OCI-LY3 (cell line): Measurements from ENCODE around the gene SMCO3.
A peak's percentile ranks its signal among the peaks of the same experiment; 100 is the strongest.

Experiments
- H2AFZ ChIP-seq: fragments of 200-600, 300-600 bp; shearing (Covaris generic); 2 replicates; pipeline ENCODE4 v1.6.0; 2014; ENCODE audit warnings: antibody characterized with exemption, low read depth, low read length
- H3K27ac ChIP-seq: fragments of 200-600, 300-600 bp; sonication (generic); 2 replicates; pipeline ENCODE4 v1.5.1; 2014; ENCODE audit warnings: mild to moderate bottlenecking, low read length, moderate library complexity, mixed read lengths
- H3K27me3 ChIP-seq: fragments of 200-600, 300-600 bp; sonication (generic); 2 replicates; pipeline ENCODE4 v1.6.1; 2014; ENCODE audit warnings: low read depth, low read length, mixed read lengths
- H3K36me3 ChIP-seq: fragments of 200-600, 300-600 bp; sonication (generic); replicated peaks from 2 replicates; pipeline ENCODE3; 2014; ENCODE audit warnings: low read depth, low read length, mixed read lengths
- H3K4me1 ChIP-seq: fragments of 300-600, 200-600 bp; sonication (generic); 2 replicates; pipeline ENCODE4 v1.6.1; 2014; ENCODE audit warnings: low read length, mixed read lengths
- H3K4me2 ChIP-seq: fragments of 200-600, 300-600 bp; sonication (generic); 2 replicates; pipeline ENCODE4 v1.6.1; 2014; ENCODE audit warnings: low read length, mixed read lengths
- H3K4me3 ChIP-seq: fragments of 300-600, 200-600 bp; sonication (generic); 2 replicates; pipeline ENCODE4 v1.5.1; 2014; ENCODE audit warnings: antibody characterized with exemption, mild to moderate bottlenecking, low read length, moderate library complexity
- H3K79me2 ChIP-seq: fragments of 300-600, 200-600 bp; shearing (Covaris generic); 2 replicates; pipeline ENCODE4 v1.6.1; 2014; ENCODE audit warnings: mild to moderate bottlenecking, low read length, mixed read lengths
- H3K9ac ChIP-seq: fragments of 300-600, 200-600 bp; shearing (Covaris generic); 2 replicates; pipeline ENCODE4 v1.6.0; 2014; ENCODE audit warnings: mild to moderate bottlenecking, low read length, moderate library complexity
- H3K9me3 ChIP-seq: fragments of 200-600, 300-600 bp; shearing (Covaris generic); 2 replicates; pipeline ENCODE4 v1.6.1; 2014; ENCODE audit warnings: low read length, mixed read lengths; ENCODE audit not compliant: insufficient read depth
- H4K20me1 ChIP-seq: fragments of 200-600, 300-600 bp; sonication (generic); 2 replicates; pipeline ENCODE4 v1.6.1; 2016; ENCODE audit warnings: low read length, mixed read lengths; ENCODE audit not compliant: insufficient read depth
- EZH2phosphoT487 ChIP-seq: fragments of 200-600 bp; shearing (Covaris generic); IDR thresholded peaks from 2 replicates; pipeline ENCODE4 v1.6.1; 2018; ENCODE audit warnings: antibody characterized with exemption, mixed run types, low read depth
- TF ChIP-seq, protein P1 (sequence below): fragments of 200-600, 300-600 bp; sonication (generic); IDR thresholded peaks from 2 replicates; pipeline ENCODE4 v1.5.1; 2014; ENCODE audit warnings: antibody characterized with exemption, low read length, low read depth

Gene SMCO3

DNA sequence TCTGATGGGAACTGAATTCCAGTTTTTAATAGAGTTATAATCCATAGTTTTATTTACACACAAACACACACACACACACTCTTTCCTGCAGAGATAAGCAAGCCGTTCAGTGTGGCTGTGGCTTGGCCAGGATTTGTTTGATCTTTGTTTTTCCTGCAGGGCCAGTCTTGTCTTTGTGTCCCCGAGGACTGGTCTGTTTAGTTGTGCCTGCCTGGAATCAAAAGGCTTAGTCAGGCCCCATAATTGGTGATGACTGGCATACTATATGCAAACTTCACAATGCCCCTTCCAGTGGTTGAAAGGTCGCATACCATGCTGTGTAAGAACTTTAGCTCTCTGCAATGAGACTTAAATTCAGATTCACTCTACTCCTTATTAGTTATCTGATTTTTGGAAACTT, 36.7 kb downstream of the SMCO3 start:
- no peak overlapping the region for H3K4me2 ChIP-seq
- H3K9me3 ChIP-seq, result no peaks in the 10 kb centered on the region
- no peak overlapping the region for H3K4me3 ChIP-seq
- no peak overlapping the region for H3K27ac ChIP-seq
- H4K20me1 ChIP-seq, result no peaks in the 10 kb centered on the region
- H3K27me3 ChIP-seq, result no peaks in the 10 kb centered on the region
- H3K79me2 ChIP-seq, result peaks cover 5% of the 10 kb centered on the region; the same call in 1 of the 2 replicates
- no peak overlapping the region for H3K9ac ChIP-seq
- TF ChIP-seq EZH2phosphoT487, result no peak
- TF ChIP-seq, protein P1, sequence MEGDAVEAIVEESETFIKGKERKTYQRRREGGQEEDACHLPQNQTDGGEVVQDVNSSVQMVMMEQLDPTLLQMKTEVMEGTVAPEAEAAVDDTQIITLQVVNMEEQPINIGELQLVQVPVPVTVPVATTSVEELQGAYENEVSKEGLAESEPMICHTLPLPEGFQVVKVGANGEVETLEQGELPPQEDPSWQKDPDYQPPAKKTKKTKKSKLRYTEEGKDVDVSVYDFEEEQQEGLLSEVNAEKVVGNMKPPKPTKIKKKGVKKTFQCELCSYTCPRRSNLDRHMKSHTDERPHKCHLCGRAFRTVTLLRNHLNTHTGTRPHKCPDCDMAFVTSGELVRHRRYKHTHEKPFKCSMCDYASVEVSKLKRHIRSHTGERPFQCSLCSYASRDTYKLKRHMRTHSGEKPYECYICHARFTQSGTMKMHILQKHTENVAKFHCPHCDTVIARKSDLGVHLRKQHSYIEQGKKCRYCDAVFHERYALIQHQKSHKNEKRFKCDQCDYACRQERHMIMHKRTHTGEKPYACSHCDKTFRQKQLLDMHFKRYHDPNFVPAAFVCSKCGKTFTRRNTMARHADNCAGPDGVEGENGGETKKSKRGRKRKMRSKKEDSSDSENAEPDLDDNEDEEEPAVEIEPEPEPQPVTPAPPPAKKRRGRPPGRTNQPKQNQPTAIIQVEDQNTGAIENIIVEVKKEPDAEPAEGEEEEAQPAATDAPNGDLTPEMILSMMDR, result no peak
- peaks cover 22% of the 10 kb centered on the region for H3K4me1 ChIP-seq
- H2AFZ ChIP-seq, result no peak overlapping the region
- H3K36me3 ChIP-seq, result peaks cover 1% of the 10 kb centered on the region

DNA sequence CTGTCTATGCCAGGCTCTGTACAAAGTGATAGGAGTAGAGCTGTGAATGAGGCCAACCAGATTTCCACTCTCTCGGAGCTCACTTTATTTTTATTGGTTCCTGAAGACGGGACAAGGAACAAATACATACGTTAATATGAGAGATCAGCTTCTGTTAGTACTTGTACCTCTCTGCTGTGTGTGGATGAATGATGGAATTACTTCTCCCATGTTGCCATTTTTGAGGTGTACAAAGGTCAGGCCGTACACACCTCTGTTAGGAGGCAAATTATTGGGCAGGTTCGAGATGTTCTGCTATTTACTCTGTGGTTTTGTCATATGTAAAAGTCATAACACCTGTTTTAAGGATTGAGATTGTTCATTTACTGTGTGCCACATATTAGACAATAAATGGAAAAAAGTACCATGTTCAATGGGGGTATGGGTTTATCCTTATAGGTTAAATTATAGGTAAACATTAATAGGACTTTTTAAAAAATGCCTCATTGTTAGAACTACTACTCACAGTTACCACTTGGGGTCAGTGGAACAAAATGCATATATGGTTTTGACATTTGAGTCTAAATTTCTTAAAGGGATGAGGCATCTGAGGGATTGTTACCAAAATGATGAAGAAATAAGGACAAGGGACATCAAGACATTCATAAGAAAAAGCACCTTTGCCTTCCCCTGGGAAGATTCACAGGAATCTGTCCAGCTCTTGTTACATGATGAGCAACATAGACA, 37.6 kb downstream of the SMCO3 start:
- Histone ChIP-seq H3K4me2 (no peak overlapping the region), H3K36me3 (no peaks in the 10 kb centered on the region), H3K9ac (no peak overlapping the region), H3K79me2 (peaks cover 5% of the 10 kb centered on the region; the same call in 1 of the 2 replicates), H3K4me3 (no peak overlapping the region), H4K20me1 (no peaks in the 10 kb centered on the region), H3K4me1 (peaks cover 29% of the 10 kb centered on the region), H3K27me3 (no peaks in the 10 kb centered on the region), H3K27ac (no peak overlapping the region), H2AFZ (no peak overlapping the region), H3K9me3 (no peaks in the 10 kb centered on the region)
- TF ChIP-seq, protein P1, result peak; percentile 48
- no peak for TF ChIP-seq EZH2phosphoT487

DNA sequence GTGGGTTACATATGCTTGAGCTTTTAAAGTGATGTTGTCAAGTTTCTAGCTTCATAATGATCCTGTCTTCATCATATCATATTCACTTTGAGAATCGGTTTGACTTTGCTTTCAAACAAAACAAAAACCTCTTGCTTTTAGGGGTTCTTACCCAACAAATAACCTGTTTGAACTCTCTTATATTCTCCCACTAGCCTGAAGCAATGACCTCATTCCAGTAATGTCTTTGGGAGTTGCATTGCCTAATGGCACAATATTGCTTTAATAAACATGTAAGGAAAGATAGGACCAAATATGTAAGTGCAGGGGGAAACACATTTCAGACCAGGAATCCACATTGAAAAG, 38.4 kb downstream of the SMCO3 start:
- H3K9me3 ChIP-seq, result no peaks in the 10 kb centered on the region
- H3K9ac ChIP-seq, result peak overlapping the region; percentile 80
- H3K36me3 ChIP-seq, result no peaks in the 10 kb centered on the region
- TF ChIP-seq, protein P1, result no peak
- no peak for TF ChIP-seq EZH2phosphoT487
- peaks cover 32% of the 10 kb centered on the region for H3K4me1 ChIP-seq
- no peak overlapping the region for H2AFZ ChIP-seq
- no peaks in the 10 kb centered on the region for H3K27me3 ChIP-seq
- peak overlapping the region; percentile 87 for H3K4me3 ChIP-seq
- H4K20me1 ChIP-seq, result no peaks in the 10 kb centered on the region
- no peak overlapping the region for H3K27ac ChIP-seq
- H3K79me2 ChIP-seq, result peaks cover 8% of the 10 kb centered on the region
- peak overlapping the region; percentile 89 for H3K4me2 ChIP-seq

DNA sequence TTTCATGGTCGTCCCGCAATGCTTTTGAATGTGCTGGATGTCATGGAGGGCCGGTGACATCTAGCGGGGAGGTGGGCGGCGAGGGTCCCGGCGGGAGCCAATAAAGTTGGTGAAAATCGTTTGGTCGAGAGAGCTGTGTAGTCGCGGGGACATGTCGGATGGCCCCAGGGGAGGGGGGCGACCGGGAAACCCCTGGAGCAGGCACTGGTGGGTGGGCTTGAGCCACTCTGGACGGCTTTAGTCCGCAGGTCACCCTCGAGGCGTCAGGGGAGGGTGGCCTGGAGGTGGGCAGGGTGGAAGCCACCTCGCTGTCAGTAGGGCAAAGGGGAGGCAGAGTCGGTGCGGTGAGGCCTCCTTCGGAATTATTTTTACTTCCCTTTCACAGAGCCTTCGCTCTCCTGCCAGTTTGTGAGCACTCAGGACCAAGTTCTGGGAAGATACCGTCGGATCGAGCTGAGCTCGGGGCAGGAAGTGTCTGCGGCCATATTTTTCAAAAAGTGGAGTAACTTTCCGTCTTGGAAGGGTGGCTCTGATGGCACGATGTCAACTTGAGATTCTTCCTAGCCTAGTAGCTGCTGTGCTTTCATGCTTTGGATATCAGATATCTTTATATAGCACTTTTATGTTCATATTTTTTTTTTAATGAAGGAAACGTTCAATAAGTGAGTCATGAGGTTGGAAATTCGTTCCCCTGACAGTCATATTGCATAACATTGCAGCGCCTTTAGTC, 38.9 kb downstream of the SMCO3 start:
- H4K20me1 ChIP-seq, result no peaks in the 10 kb centered on the region
- H3K27ac ChIP-seq, result peak overlapping the region; percentile 42; the same call in 1 of the 2 replicates
- H3K27me3 ChIP-seq, result no peaks in the 10 kb centered on the region
- H3K9me3 ChIP-seq, result no peaks in the 10 kb centered on the region
- peak overlapping the region; percentile 89 for H3K4me2 ChIP-seq
- TF ChIP-seq, protein P1, result no peak
- no peak for TF ChIP-seq EZH2phosphoT487
- peak overlapping the region; percentile 87 for H3K4me3 ChIP-seq
- no peaks in the 10 kb centered on the region for H3K36me3 ChIP-seq
- peaks cover 14% of the 10 kb centered on the region for H3K79me2 ChIP-seq
- H3K9ac ChIP-seq, result peak overlapping the region; percentile 80
- peak overlapping the region; percentile 37; the same call in 1 of the 2 replicates for H2AFZ ChIP-seq
- H3K4me1 ChIP-seq, result peaks cover 32% of the 10 kb centered on the region
